Measurements from ENCODE around the gene ENPP6.
"Not testable (repeated sequence)": the region's sequence is repeated elsewhere in the genome, so short reads cannot be mapped to it uniquely, and the experiment has no call there.

The ENPP6 gene

GRCh38 chr4:184143770-184144564 lies 73.7 kb downstream of the ENPP6 start:
- Histone ChIP-seq H3K4me1 (ENCODE audit: insufficient read depth, low read length, poor library complexity, severe bottlenecking) (peaks cover 7% of the 10 kb centered on the region), H3K4me2 (ENCODE audit: low read depth, low read length, poor library complexity, severe bottlenecking) (no peak overlapping the region), H4K20me1 (ENCODE audit: insufficient read depth, low read length, poor library complexity, severe bottlenecking) (no peaks in the 10 kb centered on the region), H3K4me3 (ENCODE audit: low read length, poor library complexity, severe bottlenecking) (no peak overlapping the region), H3K9me2 (replicated peaks; ENCODE audit: low read depth, low read length) (no peaks in the 10 kb centered on the region), H3K9me3 (ENCODE audit: insufficient read depth, low read depth, low read length) (no peaks in the 10 kb centered on the region), H2AFZ (ENCODE audit: low read length) (no peak overlapping the region), H3K9ac (ENCODE audit: low read depth, low read length, poor library complexity, severe bottlenecking) (no peak overlapping the region), H3F3A (ENCODE audit: low read depth) (no peaks in the 10 kb centered on the region), H3K27me3 (ENCODE audit: insufficient read depth, low read length, poor library complexity, severe bottlenecking) (no peaks in the 10 kb centered on the region), H3K79me2 (ENCODE audit: insufficient read depth, low read length) (no peaks in the 10 kb centered on the region), H3K36me3 (ENCODE audit: insufficient read depth, low read length) (no peaks in the 10 kb centered on the region)
- TF ChIP-seq CTCF (conservative IDR thresholded peaks at IDR 0.05; ENCODE audit: low read length) (no peak), EZH2phosphoT487 (IDR thresholded peaks at IDR 0.05; ENCODE audit: borderline replicate concordance) (no peak)

- H4K20me1 ChIP-seq (ENCODE audit: insufficient read depth, low read length, poor library complexity, severe bottlenecking) = no peaks in the 10 kb centered on the region
- no peak overlapping the region for H3K4me2 ChIP-seq (ENCODE audit: low read depth, low read length, poor library complexity, severe bottlenecking)
- H3K27me3 ChIP-seq (ENCODE audit: insufficient read depth, low read length, poor library complexity, severe bottlenecking) = no peaks in the 10 kb centered on the region
- no peak overlapping the region for H3K9ac ChIP-seq (ENCODE audit: low read depth, low read length, poor library complexity, severe bottlenecking)
- no peaks in the 10 kb centered on the region for H3K4me1 ChIP-seq (ENCODE audit: insufficient read depth, low read length, poor library complexity, severe bottlenecking)
- TF ChIP-seq CTCF (conservative IDR thresholded peaks at IDR 0.05; ENCODE audit: low read length) = no peak
- no peaks in the 10 kb centered on the region for H3K36me3 ChIP-seq (ENCODE audit: insufficient read depth, low read length)
- no peaks in the 10 kb centered on the region for H3K79me2 ChIP-seq (ENCODE audit: insufficient read depth, low read length)
- no peaks in the 10 kb centered on the region for H3F3A ChIP-seq (ENCODE audit: low read depth)
- no peaks in the 10 kb centered on the region for H3K9me2 ChIP-seq (replicated peaks; ENCODE audit: low read depth, low read length)
- peaks cover 7% of the 10 kb centered on the region; the same call in 1 of the 2 replicates for H3K9me3 ChIP-seq (ENCODE audit: insufficient read depth, low read depth, low read length)
- H3K4me3 ChIP-seq (ENCODE audit: low read length, poor library complexity, severe bottlenecking) = no peak overlapping the region
- no peak overlapping the region for H2AFZ ChIP-seq (ENCODE audit: low read length)
Measured at GRCh38 chr4:184142121-184143000, 75.3 kb downstream of the ENPP6 start.

- not testable (repeated sequence) for H3K36me3 ChIP-seq (ENCODE audit: insufficient read depth, low read length); H3K79me2 ChIP-seq (ENCODE audit: insufficient read depth, low read length); H2AFZ ChIP-seq (ENCODE audit: low read length); H3K27me3 ChIP-seq (ENCODE audit: insufficient read depth, low read length, poor library complexity, severe bottlenecking); H4K20me1 ChIP-seq (ENCODE audit: insufficient read depth, low read length, poor library complexity, severe bottlenecking); H3K4me1 ChIP-seq (ENCODE audit: insufficient read depth, low read length, poor library complexity, severe bottlenecking); H3K9ac ChIP-seq (ENCODE audit: low read depth, low read length, poor library complexity, severe bottlenecking); H3F3A ChIP-seq (ENCODE audit: low read depth); H3K4me3 ChIP-seq (ENCODE audit: low read length, poor library complexity, severe bottlenecking); H3K4me2 ChIP-seq (ENCODE audit: low read depth, low read length, poor library complexity, severe bottlenecking); H3K9me2 ChIP-seq (replicated peaks; ENCODE audit: low read depth, low read length)
- peaks cover 13% of the 10 kb centered on the region; the same call in 1 of the 2 replicates for H3K9me3 ChIP-seq (ENCODE audit: insufficient read depth, low read depth, low read length)
Measured at GRCh38 chr4:184140901-184141300, 76.8 kb downstream of the ENPP6 start.
